ENCODE results near the gene OSM. TPM values are rescaled to one million over a fixed set of nuclear protein-coding genes. Genes with fewer than 3 reads are reported as not detected.
A peak's percentile ranks its signal among the peaks of the same experiment; 100 is the strongest.

OSM gene
- polyA plus RNA-seq, 1 donor (not counting 4 experiments of a cell fraction or from before 2014, with no cell fraction given) = not detected

- dilution Hi-C loops (cut with MboI; ENCODE audit: extremely low pct_ligation_motif_present, low sequenced_read_pairs) = no loop called here
- FAIRE-seq = no peak
- H3K79me2 ChIP-seq (ENCODE audit: control insufficient read depth, insufficient read depth, low read length) = no peaks in the 10 kb centered on the region
Measured at GRCh38 chr22:30254314-30254713, 12.3 kb downstream of the OSM start.

GRCh38 chr22:30253205-30253852 lies 13.3 kb downstream of the OSM start:
- TF ChIP-seq CTCF (optimal IDR thresholded peaks at IDR 0.05 in 1 of 3, IDR thresholded peaks at IDR 0.05 in 1 of 3, conservative IDR thresholded peaks at IDR 0.05 in 1 of 3; ENCODE audit: extremely low read depth in 1 of 3, insufficient read depth in 2 of 3, low read length in 3 of 3) (no peak), EZH2 (IDR thresholded peaks at IDR 0.05; ENCODE audit: low read length) (no peak)
- dilution Hi-C loops (cut with MboI; ENCODE audit: extremely low pct_ligation_motif_present, low sequenced_read_pairs) = no loop called here
- H4K20me1 ChIP-seq (ENCODE audit: control insufficient read depth, extremely low read depth, insufficient read depth, low read length) = no peaks in the 10 kb centered on the region
- DNase-seq (ENCODE audit: low read depth, low spot score) (no peak), FAIRE-seq (no peak)
- H3K4me2 ChIP-seq (ENCODE audit: control insufficient read depth, extremely low read depth, insufficient read depth, low read depth, low read length) = no peak overlapping the region
- H3K27me3 ChIP-seq (ENCODE audit: control insufficient read depth, extremely low read depth, insufficient read depth, low read length) = no peaks in the 10 kb centered on the region
- no peak overlapping the region for H3K4me3 ChIP-seq (ENCODE audit: control insufficient read depth in 2 of 3, extremely low read depth in 1 of 3, insufficient read depth in 2 of 3, low read depth in 1 of 3, low read length in 3 of 3)
- H3K4me1 ChIP-seq (ENCODE audit: control insufficient read depth, extremely low read depth, insufficient read depth, low read length) = peaks cover 47% of the 10 kb centered on the region
- no peaks in the 10 kb centered on the region for H3K9me1 ChIP-seq (ENCODE audit: control insufficient read depth, extremely low read depth, insufficient read depth, low read length)
- H3K9ac ChIP-seq (ENCODE audit: control insufficient read depth, extremely low read depth, insufficient read depth, low read length) = peak overlapping the region; percentile 1
- H3K36me3 ChIP-seq (ENCODE audit: control insufficient read depth in 2 of 2, extremely low read depth in 1 of 2, insufficient read depth in 2 of 2, low read length in 2 of 2) = no peaks in the 10 kb centered on the region
- peak overlapping the region; percentile 4 for H2AFZ ChIP-seq (ENCODE audit: control insufficient read depth, low read length)
- peak overlapping the region; percentile 26 for H3K27ac ChIP-seq (ENCODE audit: control insufficient read depth, insufficient read depth, low read length)
- no peaks in the 10 kb centered on the region for H3K79me2 ChIP-seq (ENCODE audit: control insufficient read depth, insufficient read depth, low read length)
- no peaks in the 10 kb centered on the region for H3K9me3 ChIP-seq (ENCODE audit: control insufficient read depth, low read depth, low read length)

More at GRCh38 chr22:30254314-30254713, 12.3 kb downstream of the OSM start:
- Histone ChIP-seq H3K27me3 (ENCODE audit: control insufficient read depth, extremely low read depth, insufficient read depth, low read length) (no peaks in the 10 kb centered on the region), H3K4me1 (ENCODE audit: control insufficient read depth, extremely low read depth, insufficient read depth, low read length) (peaks cover 47% of the 10 kb centered on the region), H3K9me3 (ENCODE audit: control insufficient read depth, low read depth, low read length) (no peaks in the 10 kb centered on the region), H4K20me1 (ENCODE audit: control insufficient read depth, extremely low read depth, insufficient read depth, low read length) (no peaks in the 10 kb centered on the region), H3K36me3 (ENCODE audit: control insufficient read depth in 2 of 2, extremely low read depth in 1 of 2, insufficient read depth in 2 of 2, low read length in 2 of 2) (no peaks in the 10 kb centered on the region), H3K9me1 (ENCODE audit: control insufficient read depth, extremely low read depth, insufficient read depth, low read length) (no peaks in the 10 kb centered on the region), H2AFZ (ENCODE audit: control insufficient read depth, low read length) (no peak overlapping the region), H3K4me3 (ENCODE audit: control insufficient read depth in 2 of 3, extremely low read depth in 1 of 3, insufficient read depth in 2 of 3, low read depth in 1 of 3, low read length in 3 of 3) (no peak overlapping the region), H3K4me2 (ENCODE audit: control insufficient read depth, extremely low read depth, insufficient read depth, low read depth, low read length) (no peak overlapping the region), H3K9ac (ENCODE audit: control insufficient read depth, extremely low read depth, insufficient read depth, low read length) (no peak overlapping the region), H3K27ac (ENCODE audit: control insufficient read depth, insufficient read depth, low read length) (no peak overlapping the region)
- TF ChIP-seq EZH2 (IDR thresholded peaks at IDR 0.05; ENCODE audit: low read length) (no peak), CTCF (optimal IDR thresholded peaks at IDR 0.05 in 1 of 3, IDR thresholded peaks at IDR 0.05 in 1 of 3, conservative IDR thresholded peaks at IDR 0.05 in 1 of 3; ENCODE audit: extremely low read depth in 1 of 3, insufficient read depth in 2 of 3, low read length in 3 of 3) (no peak)
- no peak for DNase-seq (ENCODE audit: low read depth, low spot score)
